SK-N-SH (cell line): ENCODE results near the gene CSNK1D. TPM values are rescaled to one million over a fixed set of nuclear protein-coding genes. Genes with fewer than 3 reads are reported as not detected.
A peak's percentile ranks its signal among the peaks of the same experiment; 100 is the strongest.

ENCODE experiments used
- CTCF ChIP-seq: fragments of 200-600 bp; sonication (generic); IDR thresholded peaks from 2 replicates; pipeline ENCODE4 v1.6.1; 2017; ENCODE audit warnings: antibody characterized with exemption, mild to moderate bottlenecking, moderate library complexity
- FOXJ3 ChIP-seq: sonication (generic); formaldehyde crosslinking; IDR thresholded peaks from 2 replicates; pipeline ENCODE4 v1.5.1; 2020; ENCODE audit warnings: mild to moderate bottlenecking, missing genetic modification reagents
- MEF2A ChIP-seq: IDR thresholded peaks from 2 replicates; pipeline ENCODE4 v1.4.0; 2012; ENCODE audit warnings: low read depth, borderline replicate concordance
- NRF1 ChIP-seq: IDR thresholded peaks from 2 replicates; pipeline ENCODE4 v1.6.1; 2012; ENCODE audit warnings: low read depth, mild to moderate bottlenecking, low read length
- PBX3 ChIP-seq: IDR thresholded peaks from 2 replicates; pipeline ENCODE4; 2012
- POLR2AphosphoS5 ChIP-seq: IDR thresholded peaks from 2 replicates; pipeline ENCODE4 v1.6.1; 2012; ENCODE audit warnings: low read depth, low read length
- RCOR1 ChIP-seq: fragments of 150-350 bp; IDR thresholded peaks from 2 replicates; pipeline ENCODE4 v1.6.1; 2017; ENCODE audit warnings: antibody characterized with exemption, low read length
- REST ChIP-seq: IDR thresholded peaks from 2 replicates; pipeline ENCODE4 v1.6.1; 2012; ENCODE audit warnings: mild to moderate bottlenecking, low read depth, low read length, moderate library complexity
- RFX5 ChIP-seq: IDR thresholded peaks from 2 replicates; pipeline ENCODE4 v1.6.1; 2012; ENCODE audit warnings: mild to moderate bottlenecking, improper control_type of control experiment, low read length
- SMC3 ChIP-seq: IDR thresholded peaks from 2 replicates; pipeline ENCODE4 v1.6.1; 2012; ENCODE audit warnings: low read depth, low read length, improper control_type of control experiment
- TEAD4 ChIP-seq: IDR thresholded peaks from 2 replicates; pipeline ENCODE4 v1.4.0; 2012; ENCODE audit warnings: mild to moderate bottlenecking, borderline replicate concordance; ENCODE audit not compliant: insufficient read depth
- USF1 ChIP-seq: IDR thresholded peaks from 2 replicates; pipeline ENCODE4 v1.4.0; 2012; ENCODE audit warnings: low read depth, borderline replicate concordance
- polyA plus RNA-seq, 3 experiments: library from polyadenylated mRNA; depleted of rRNA; stranded (reverse); fragments of >200 nt; gene quantifications; 2 replicates each; pipeline ENCODE4 v1.2.3, GENCODE V29; 2012

Gene CSNK1D
- polyA plus RNA-seq, 1 of the 3 experiments (the other 2 are of a cell fraction): 216 TPM

- no peak for TF ChIP-seq REST
- TF ChIP-seq SMC3: no peak
- TF ChIP-seq NRF1: no peak
- TF ChIP-seq CTCF: peak; percentile 18; the same call in 1 of the 2 replicates
- TF ChIP-seq RFX5: no peak
- peak; percentile 53 for TF ChIP-seq POLR2AphosphoS5
- peak; percentile 13; the same call in 1 of the 2 replicates for TF ChIP-seq PBX3
- no peak for TF ChIP-seq MEF2A
- TF ChIP-seq TEAD4: no peak
- TF ChIP-seq FOXJ3: peak; percentile 53; the same call in 1 of the 2 replicates
- TF ChIP-seq RCOR1: peak; percentile 27; the same call in 1 of the 2 replicates
- no peak for TF ChIP-seq USF1
Observed at GRCh38 chr17:82297714-82298537, 24.4 kb upstream of the CSNK1D start (continued).
